Hepatocyte (in vitro differentiated cells): Measurements from ENCODE around the gene TBC1D3G.
"Not testable (repeated sequence)": the region's sequence is repeated elsewhere in the genome, so short reads cannot be mapped to it uniquely, and the experiment has no call there.

Experiments used
- CTCF ChIP-seq: fragments of 200-600 bp; sonication (generic); IDR thresholded peaks from 2 replicates; pipeline ENCODE4 v1.5.1; 2016; ENCODE audit warnings: antibody characterized with exemption, mild to moderate bottlenecking; ENCODE audit not compliant: poor library complexity
- EZH2 ChIP-seq: fragments of 200-600 bp; sonication (generic); IDR thresholded peaks from 2 replicates; pipeline ENCODE4 v1.6.1; 2016; ENCODE audit warnings: antibody characterized with exemption, mild to moderate bottlenecking, borderline replicate concordance
- EZH2phosphoT487 ChIP-seq: fragments of 200-600 bp; sonication (generic); IDR thresholded peaks from one replicate; pipeline ENCODE4 v1.6.1; 2018; ENCODE audit warnings: antibody characterized with exemption, mild to moderate bottlenecking, low read depth, moderate library complexity; ENCODE audit not compliant: unreplicated experiment, severe bottlenecking

GRCh38 chr17:36315736-36316135, 7.9 kb upstream of the TBC1D3G start:
- TF ChIP-seq CTCF, EZH2phosphoT487, EZH2: not testable (repeated sequence)
